NCI-H526 treated with DMSO at 0.1 percent for 48 hours (cell line): ENCODE data around the gene RRM2.

Experiments
- DNase-seq: peaks from one replicate; lab custom pipeline; 2025; lab: John Stamatoyannopoulos, UW

Gene RRM2

GRCh38 chr2:10172033-10172871 is 49.7 kb downstream of the RRM2 start:
- no peak for DNase-seq

- no peak for DNase-seq
These were observed 50.9 kb downstream of the RRM2 start for GRCh38 chr2:10173258-10174005.

GRCh38 chr2:10174173-10174572 is 51.6 kb downstream of the RRM2 start:
- DNase-seq, result no peak

- DNase-seq, result no peak
These were observed 52.9 kb downstream of the RRM2 start for GRCh38 chr2:10175441-10175840.

- no peak for DNase-seq
These were observed 56.2 kb downstream of the RRM2 start for GRCh38 chr2:10178751-10179150.

- no peak for DNase-seq
These were observed 56.9 kb downstream of the RRM2 start for GRCh38 chr2:10179422-10179821.

GRCh38 chr2:10180229-10180628 is 57.7 kb downstream of the RRM2 start:
- DNase-seq, result no peak
